Esophagus muscularis mucosa (tissue), 3 donors: ENCODE data around the gene ZNF26.

Experiments
- POLR2A ChIP-seq: fragments of 450-650 bp; IDR thresholded peaks from one replicate; pipeline ENCODE4 v1.6.1; 2017; ENCODE audit warnings: antibody characterized with exemption, moderate library complexity, mild to moderate bottlenecking, low read depth
- POLR2AphosphoS5 ChIP-seq, 2 donors: sonication (generic); formaldehyde crosslinking; IDR thresholded peaks; one replicate each; pipeline ENCODE4 v1.6.1; 2017; ENCODE audit warnings: antibody characterized with exemption in 2 of 2
- TF ChIP-seq, protein P1 (sequence below), 3 experiments: fragments of 200-600 bp in 2 of 3; fragments of 450-650 bp in 1 of 3; sonication (generic) in 2 of 3; IDR thresholded peaks; one replicate each; pipeline ENCODE4 v1.5.1; 2017 to 2019; ENCODE audit warnings: antibody characterized with exemption in 3 of 3, mild to moderate bottlenecking in 2 of 3, moderate library complexity in 1 of 3

DNA sequence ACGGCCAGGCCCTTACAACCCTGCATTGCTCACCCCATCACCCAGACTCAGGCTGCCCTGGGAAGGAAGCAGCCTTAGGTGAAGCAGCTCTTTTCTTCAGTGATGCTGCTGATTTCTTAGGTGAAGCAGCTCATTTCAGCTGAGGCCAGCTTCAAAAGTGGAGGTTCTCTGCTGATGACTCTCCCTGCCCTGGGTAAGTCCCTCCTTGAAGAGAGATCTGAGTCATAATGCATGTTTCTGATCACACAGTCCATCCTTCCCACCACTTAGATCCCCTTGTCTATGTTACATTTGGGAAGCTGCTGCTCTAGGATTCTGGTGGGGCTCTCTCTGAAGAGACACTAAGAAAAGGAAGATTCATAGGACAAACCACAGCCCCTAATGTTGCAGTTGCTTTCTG is 77.4 kb downstream of the ZNF26 start:
- TF ChIP-seq, protein P1, sequence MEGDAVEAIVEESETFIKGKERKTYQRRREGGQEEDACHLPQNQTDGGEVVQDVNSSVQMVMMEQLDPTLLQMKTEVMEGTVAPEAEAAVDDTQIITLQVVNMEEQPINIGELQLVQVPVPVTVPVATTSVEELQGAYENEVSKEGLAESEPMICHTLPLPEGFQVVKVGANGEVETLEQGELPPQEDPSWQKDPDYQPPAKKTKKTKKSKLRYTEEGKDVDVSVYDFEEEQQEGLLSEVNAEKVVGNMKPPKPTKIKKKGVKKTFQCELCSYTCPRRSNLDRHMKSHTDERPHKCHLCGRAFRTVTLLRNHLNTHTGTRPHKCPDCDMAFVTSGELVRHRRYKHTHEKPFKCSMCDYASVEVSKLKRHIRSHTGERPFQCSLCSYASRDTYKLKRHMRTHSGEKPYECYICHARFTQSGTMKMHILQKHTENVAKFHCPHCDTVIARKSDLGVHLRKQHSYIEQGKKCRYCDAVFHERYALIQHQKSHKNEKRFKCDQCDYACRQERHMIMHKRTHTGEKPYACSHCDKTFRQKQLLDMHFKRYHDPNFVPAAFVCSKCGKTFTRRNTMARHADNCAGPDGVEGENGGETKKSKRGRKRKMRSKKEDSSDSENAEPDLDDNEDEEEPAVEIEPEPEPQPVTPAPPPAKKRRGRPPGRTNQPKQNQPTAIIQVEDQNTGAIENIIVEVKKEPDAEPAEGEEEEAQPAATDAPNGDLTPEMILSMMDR (IDR thresholded peaks at IDR 0.05): no peak
- no peak for TF ChIP-seq POLR2AphosphoS5 (IDR thresholded peaks at IDR 0.05)
- no peak for TF ChIP-seq POLR2A
